Ascending aorta (tissue), 2 donors: ENCODE results near the gene ITPK1. TPM values are rescaled to one million over a fixed set of nuclear protein-coding genes. Genes with fewer than 3 reads are reported as not detected.

Experiments used
- DNase-seq, 2 donors: peaks; one replicate each; pipeline ENCODE4 v3.0.0-alpha.2; 2019; ENCODE audit warnings: low spot score in 2 of 2
- H3K27ac ChIP-seq, 2 donors: fragments of 200-600 bp; sonication (generic); one replicate each; pipeline ENCODE4 v1.5.1; 2016 to 2017; ENCODE audit warnings: mild to moderate bottlenecking in 1 of 2
- H3K27me3 ChIP-seq: fragments of 200-600 bp; sonication (generic); one replicate; pipeline ENCODE4 v1.5.1; 2017
- H3K36me3 ChIP-seq, 2 donors: fragments of 200-600 bp; sonication (generic); one replicate each; pipeline ENCODE4 v1.5.1; 2016
- H3K4me1 ChIP-seq, 2 donors: fragments of 200-600 bp; sonication (generic); one replicate each; pipeline ENCODE4 v1.5.1; 2016 to 2017; ENCODE audit warnings: mild to moderate bottlenecking in 1 of 2
- H3K4me3 ChIP-seq, 2 donors: fragments of 200-600 bp; sonication (generic); one replicate each; pipeline ENCODE4 v1.5.1; 2016 to 2017; ENCODE audit warnings: mild to moderate bottlenecking in 1 of 2
- H3K9me3 ChIP-seq, 2 donors: fragments of 200-600 bp; sonication (generic); one replicate each; pipeline ENCODE4 v1.5.1; 2016
- intact Hi-C: fragments of 100-400 bp; cut with DNase I; formaldehyde crosslinking; loops from one replicate; pipeline ENCODE4 v1.15.1; 2023
- total RNA-seq: library from RNA; depleted of rRNA; stranded (reverse); fragments of >200 nt; gene quantifications from one replicate; pipeline ENCODE4 v1.1.0, GENCODE V29; 2016
- TF ChIP-seq, protein P1 (sequence below), 3 experiments: fragments of 200-600 bp in 2 of 3; fragments of 450-650 bp in 1 of 3; sonication (generic) in 2 of 3; IDR thresholded peaks; one replicate each; pipeline ENCODE4 v1.5.1; 2016 to 2019; ENCODE audit warnings: antibody characterized with exemption in 3 of 3, mild to moderate bottlenecking in 1 of 3, moderate library complexity in 1 of 3

Gene ITPK1
- total RNA-seq, 1 donor from 2014 or later, result 85.3 TPM

DNA sequence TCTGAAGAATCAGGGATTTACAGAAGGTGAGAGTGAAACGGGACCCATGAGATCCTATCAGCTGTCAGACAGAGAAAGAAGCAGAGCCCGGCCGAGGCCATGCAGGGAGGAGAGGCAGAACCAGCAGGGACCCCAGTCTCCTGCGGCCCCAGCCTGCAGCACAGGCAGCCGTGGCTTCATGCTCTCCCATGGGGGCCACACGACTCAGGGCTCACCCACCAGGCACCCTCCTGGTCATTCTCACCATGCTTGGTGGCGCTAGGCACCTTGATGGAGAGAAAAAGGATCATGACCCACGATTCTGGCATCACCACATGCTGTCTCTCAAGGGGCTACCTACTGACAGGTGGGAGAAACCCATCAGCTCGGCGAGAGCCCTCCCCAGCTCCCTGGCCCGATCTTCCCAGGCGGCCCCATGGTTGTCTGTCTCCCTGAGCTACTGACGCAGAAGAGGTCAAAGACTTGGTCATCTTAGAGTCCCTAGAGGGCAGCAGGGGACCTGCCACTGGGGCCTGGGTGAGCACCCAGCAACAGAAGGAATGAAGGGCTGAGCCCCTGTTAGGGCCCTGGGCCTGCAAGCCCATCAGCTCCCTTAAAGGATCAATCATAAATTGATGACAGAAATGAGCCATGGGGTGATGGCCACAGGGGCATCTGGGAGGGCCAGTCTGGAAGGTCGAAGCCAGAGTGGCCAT is 58.0 kb downstream of the ITPK1 start:
- Histone ChIP-seq H3K36me3 (no peaks in the 10 kb centered on the region), H3K9me3 (no peaks in the 10 kb centered on the region), H3K4me1 (peaks cover 15 to 28% of the 10 kb centered on the region in 2 donors), H3K4me3 (no peak overlapping the region), H3K27me3 (no peaks in the 10 kb centered on the region), H3K27ac (peak overlapping the region in 1 of 2 donors; percentile 71)
- TF ChIP-seq, protein P1, sequence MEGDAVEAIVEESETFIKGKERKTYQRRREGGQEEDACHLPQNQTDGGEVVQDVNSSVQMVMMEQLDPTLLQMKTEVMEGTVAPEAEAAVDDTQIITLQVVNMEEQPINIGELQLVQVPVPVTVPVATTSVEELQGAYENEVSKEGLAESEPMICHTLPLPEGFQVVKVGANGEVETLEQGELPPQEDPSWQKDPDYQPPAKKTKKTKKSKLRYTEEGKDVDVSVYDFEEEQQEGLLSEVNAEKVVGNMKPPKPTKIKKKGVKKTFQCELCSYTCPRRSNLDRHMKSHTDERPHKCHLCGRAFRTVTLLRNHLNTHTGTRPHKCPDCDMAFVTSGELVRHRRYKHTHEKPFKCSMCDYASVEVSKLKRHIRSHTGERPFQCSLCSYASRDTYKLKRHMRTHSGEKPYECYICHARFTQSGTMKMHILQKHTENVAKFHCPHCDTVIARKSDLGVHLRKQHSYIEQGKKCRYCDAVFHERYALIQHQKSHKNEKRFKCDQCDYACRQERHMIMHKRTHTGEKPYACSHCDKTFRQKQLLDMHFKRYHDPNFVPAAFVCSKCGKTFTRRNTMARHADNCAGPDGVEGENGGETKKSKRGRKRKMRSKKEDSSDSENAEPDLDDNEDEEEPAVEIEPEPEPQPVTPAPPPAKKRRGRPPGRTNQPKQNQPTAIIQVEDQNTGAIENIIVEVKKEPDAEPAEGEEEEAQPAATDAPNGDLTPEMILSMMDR (IDR thresholded peaks at IDR 0.05), result no peak
- DNase-seq, result no peak
- intact Hi-C loops, result no loop called here

- Histone ChIP-seq H3K4me1 (peaks cover 15 to 28% of the 10 kb centered on the region in 2 donors), H3K27ac (peak overlapping the region; percentile 54 to 71), H3K36me3 (no peaks in the 10 kb centered on the region), H3K9me3 (no peaks in the 10 kb centered on the region), H3K27me3 (no peaks in the 10 kb centered on the region), H3K4me3 (no peak overlapping the region)
- intact Hi-C loops, result no loop called here
- TF ChIP-seq, protein P1 (IDR thresholded peaks at IDR 0.05), result no peak
- DNase-seq, result no peak
Observed at GRCh38 chr14:93056840-93057585, 58.7 kb downstream of the ITPK1 start.

DNA sequence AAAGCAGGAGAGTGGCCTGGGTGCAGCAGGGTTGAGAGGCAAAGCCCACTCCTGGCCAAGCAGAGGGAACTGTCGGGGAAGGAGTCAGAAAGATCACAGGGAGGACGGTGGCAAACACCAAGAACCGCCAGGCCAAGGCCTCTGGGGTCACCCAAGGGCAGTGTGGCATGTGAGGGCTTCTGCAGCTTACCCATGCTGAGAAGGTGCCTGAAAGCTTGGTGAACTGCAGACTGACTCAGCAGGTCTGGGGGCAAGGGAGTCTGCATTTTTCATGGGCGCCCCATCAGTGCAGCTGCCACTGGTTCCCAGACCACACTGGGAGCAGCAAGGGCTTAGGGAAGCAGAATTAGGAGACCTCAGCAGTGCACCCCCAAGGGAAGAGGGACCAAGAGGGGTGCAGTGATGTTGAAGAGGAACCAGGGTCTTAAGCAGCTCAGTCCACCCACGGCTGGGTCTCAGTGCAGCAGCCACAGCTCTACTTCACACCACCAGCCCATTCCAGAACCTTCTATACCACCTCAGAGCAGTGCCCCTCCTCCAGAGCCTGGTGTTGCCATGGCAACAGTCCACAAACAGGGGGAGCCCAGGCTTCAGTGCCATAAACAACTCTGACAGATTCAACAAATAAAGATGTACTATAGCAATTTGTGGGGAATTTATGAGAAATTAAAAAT is 59.4 kb downstream of the ITPK1 start:
- TF ChIP-seq, protein P1 (IDR thresholded peaks at IDR 0.05), result no peak
- Histone ChIP-seq H3K9me3 (no peaks in the 10 kb centered on the region), H3K36me3 (no peaks in the 10 kb centered on the region), H3K4me1 (peaks cover 15 to 28% of the 10 kb centered on the region in 2 donors), H3K27ac (peak overlapping the region; percentile 54 to 71), H3K4me3 (no peak overlapping the region), H3K27me3 (no peaks in the 10 kb centered on the region)
- intact Hi-C loops, result no loop called here
- no peak for DNase-seq

DNA sequence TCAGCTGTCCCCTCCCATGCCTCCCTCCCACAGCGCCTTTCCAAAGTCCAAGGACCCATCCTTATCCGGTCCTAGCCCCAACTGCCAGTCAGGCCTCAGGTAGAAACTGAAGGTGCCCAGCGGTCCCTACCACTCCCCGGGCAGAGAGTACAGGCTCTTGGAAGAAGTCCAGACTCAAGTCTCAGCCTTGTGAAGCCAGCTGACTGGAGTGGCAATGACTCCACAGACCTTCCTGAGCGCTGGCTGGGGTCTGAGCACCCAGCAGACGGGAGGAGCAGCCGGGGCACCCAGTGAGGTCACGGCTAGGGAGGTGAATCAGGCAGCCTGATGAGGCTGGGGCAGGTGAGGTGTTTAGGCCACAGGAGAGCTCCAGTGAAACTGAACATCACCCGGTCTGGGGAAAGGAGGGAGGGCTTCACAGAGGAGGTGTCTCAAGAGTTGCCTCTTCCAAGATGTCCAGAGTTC is 60.0 kb downstream of the ITPK1 start:
- H3K4me3 ChIP-seq, result no peak overlapping the region
- peak overlapping the region; percentile 54 to 71 for H3K27ac ChIP-seq
- TF ChIP-seq, protein P1 (IDR thresholded peaks at IDR 0.05), result no peak
- H3K27me3 ChIP-seq, result no peaks in the 10 kb centered on the region
- no peaks in the 10 kb centered on the region for H3K36me3 ChIP-seq
- no peaks in the 10 kb centered on the region for H3K9me3 ChIP-seq
- intact Hi-C loops, result no loop called here
- DNase-seq, result no peak
- H3K4me1 ChIP-seq, result peaks cover 15 to 28% of the 10 kb centered on the region in 2 donors

GRCh38 chr14:93054876-93055275 is 60.8 kb downstream of the ITPK1 start:
- no peaks in the 10 kb centered on the region for H3K36me3 ChIP-seq
- TF ChIP-seq, protein P1 (IDR thresholded peaks at IDR 0.05), result no peak
- H3K4me3 ChIP-seq, result no peak overlapping the region
- H3K27me3 ChIP-seq, result no peaks in the 10 kb centered on the region
- intact Hi-C loops, result no loop called here
- no peak for DNase-seq
- H3K27ac ChIP-seq, result no peak overlapping the region
- H3K9me3 ChIP-seq, result no peaks in the 10 kb centered on the region
- peaks cover 15 to 33% of the 10 kb centered on the region in 2 donors for H3K4me1 ChIP-seq
